ENCODE data around the gene KCNK4.
A peak's percentile ranks its signal among the peaks of the same experiment; 100 is the strongest.
"Not testable (repeated sequence)": the region's sequence is repeated elsewhere in the genome, so short reads cannot be mapped to it uniquely, and the experiment has no call there.

Gene KCNK4

GRCh38 chr11:64291262-64291751, at the start of gene KCNK4:
Gene KCNK4, plus strand, starts transcription at chr11:64291302. Its CDS starts 1,717 bp downstream, at chr11:64293019.
- no peak for DNase-seq (ENCODE audit: low read depth)

GRCh38 chr11:64241491-64242374, 49.4 kb upstream of the KCNK4 start:
- DNase-seq (ENCODE audit: low read depth) = no peak

- no peak for DNase-seq (ENCODE audit: low read depth)
These were observed 47.8 kb upstream of the KCNK4 start for GRCh38 chr11:64243236-64243854.

GRCh38 chr11:64244107-64244506, 47.0 kb upstream of the KCNK4 start:
- no peak for DNase-seq (ENCODE audit: low read depth)

- no peak for DNase-seq (ENCODE audit: low read depth)
These were observed 46.1 kb upstream of the KCNK4 start for GRCh38 chr11:64244966-64245365.

- DNase-seq (ENCODE audit: low read depth) = no peak
These were observed 45.7 kb upstream of the KCNK4 start for GRCh38 chr11:64245401-64245796.

GRCh38 chr11:64245797-64246620, 45.1 kb upstream of the KCNK4 start:
- peak; percentile 72 for DNase-seq (ENCODE audit: low read depth)

- DNase-seq (ENCODE audit: low read depth) = not testable (repeated sequence)
These were observed 44.6 kb upstream of the KCNK4 start for GRCh38 chr11:64246621-64246870.

- peak; percentile 73 for DNase-seq (ENCODE audit: low read depth)
These were observed 44.0 kb upstream of the KCNK4 start, which contains the start of gene PPP1R14B for GRCh38 chr11:64246871-64247728. Gene PPP1R14B, minus strand, starts transcription at chr11:64246943. Its CDS starts 270 bp downstream, at chr11:64246673.

- DNase-seq (ENCODE audit: low read depth) = no peak
These were observed 43.2 kb upstream of the KCNK4 start for GRCh38 chr11:64247729-64248531.

- DNase-seq (ENCODE audit: low read depth) = no peak
These were observed 42.5 kb upstream of the KCNK4 start for GRCh38 chr11:64248578-64248977.

- DNase-seq (ENCODE audit: low read depth) = no peak
These were observed 42.1 kb upstream of the KCNK4 start for GRCh38 chr11:64249038-64249437.

- DNase-seq (ENCODE audit: low read depth) = no peak
These were observed 41.3 kb upstream of the KCNK4 start for GRCh38 chr11:64249563-64250414.

- no peak for DNase-seq (ENCODE audit: low read depth)
These were observed 40.6 kb upstream of the KCNK4 start for GRCh38 chr11:64250415-64251015.

- peak; percentile 61 for DNase-seq (ENCODE audit: low read depth)
These were observed 39.9 kb upstream of the KCNK4 start, which contains the start of gene PLCB3 for GRCh38 chr11:64251016-64251752. Gene PLCB3, plus strand, starts transcription at chr11:64251530. Its CDS starts 120 bp downstream, at chr11:64251650.

GRCh38 chr11:64251753-64252002, 39.4 kb upstream of the KCNK4 start:
- DNase-seq (ENCODE audit: low read depth) = no peak

- DNase-seq (ENCODE audit: low read depth) = no peak
These were observed 38.9 kb upstream of the KCNK4 start for GRCh38 chr11:64252003-64252872.

- no peak for DNase-seq (ENCODE audit: low read depth)
These were observed 38.1 kb upstream of the KCNK4 start for GRCh38 chr11:64253043-64253442.

All from activated T-helper 9 cell treated with anti-CD3 and anti-CD28 coated beads, Interleukin-2, amount 50 U/mL, for 16 hours (primary cell).